NB4 (cell line): Measurements from ENCODE around the gene IAH1.

Source experiments
- DNase-seq: peaks from one replicate; pipeline ENCODE4 v3.0.0; 2010; ENCODE audit warnings: low read depth
- H3K4me3 ChIP-seq: one replicate; pipeline ENCODE4 v1.5.1; 2011; ENCODE audit warnings: mild to moderate bottlenecking, low read depth, low read length, moderate library complexity
- CTCF ChIP-seq: IDR thresholded peaks from one replicate; pipeline ENCODE4 v1.5.1; 2012; ENCODE audit warnings: low read depth, low read length
- MAX ChIP-seq: IDR thresholded peaks from 2 replicates; pipeline ENCODE4 v1.6.1; 2011; ENCODE audit warnings: low read depth, low read length
- MYC ChIP-seq: IDR thresholded peaks from 2 replicates; pipeline ENCODE4 v1.6.1; 2011; ENCODE audit warnings: low read depth, low read length
- POLR2A ChIP-seq: IDR thresholded peaks from 2 replicates; pipeline ENCODE4 v1.6.1; 2011; ENCODE audit warnings: mild to moderate bottlenecking; ENCODE audit not compliant: insufficient read length; ENCODE audit errors: extremely low read depth

IAH1 gene

GRCh38 chr2:9484533-9484932 is 10.2 kb downstream of the IAH1 start:
- no peak overlapping the region for H3K4me3 ChIP-seq
- DNase-seq, result no peak
- TF ChIP-seq CTCF, result no peak
- no peak for TF ChIP-seq MYC
- no peak for TF ChIP-seq POLR2A
- no peak for TF ChIP-seq MAX

GRCh38 chr2:9488583-9489547 is 14.5 kb downstream of the IAH1 start:
- no peak overlapping the region for H3K4me3 ChIP-seq
- TF ChIP-seq POLR2A, result no peak
- no peak for TF ChIP-seq MAX
- no peak for TF ChIP-seq CTCF
- no peak for TF ChIP-seq MYC
- DNase-seq, result no peak

DNA sequence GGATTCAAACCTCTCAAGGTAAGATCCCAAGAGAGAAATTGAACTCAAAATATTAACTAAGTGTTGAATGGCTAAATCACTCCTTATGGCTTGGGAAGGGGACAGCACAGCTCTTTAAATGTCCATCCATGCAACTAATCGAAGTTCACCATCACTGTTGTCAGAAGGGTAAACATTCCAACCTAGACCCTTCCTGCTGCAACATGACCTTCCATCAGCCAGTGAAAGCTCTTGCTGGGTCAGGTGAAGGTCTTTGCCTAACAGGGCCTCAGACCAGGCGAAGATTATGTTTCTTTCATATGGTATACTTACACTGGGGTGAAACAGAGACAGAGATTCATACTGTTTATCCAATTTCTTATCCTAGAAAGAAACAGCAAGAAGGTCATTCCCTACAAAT is 16.4 kb downstream of the IAH1 start:
- no peak for DNase-seq
- TF ChIP-seq CTCF (no peak), MYC (no peak), MAX (no peak), POLR2A (no peak)
- H3K4me3 ChIP-seq, result no peak overlapping the region

GRCh38 chr2:9492927-9493326 is 18.6 kb downstream of the IAH1 start:
- no peak for TF ChIP-seq CTCF
- TF ChIP-seq MAX, result no peak
- no peak for TF ChIP-seq MYC
- no peak for TF ChIP-seq POLR2A
- no peak overlapping the region for H3K4me3 ChIP-seq
- DNase-seq, result no peak

- H3K4me3 ChIP-seq, result no peak overlapping the region
- no peak for DNase-seq
- no peak for TF ChIP-seq MAX
- no peak for TF ChIP-seq CTCF
- TF ChIP-seq POLR2A, result no peak
- no peak for TF ChIP-seq MYC
Measured at GRCh38 chr2:9493478-9493877, 19.1 kb downstream of the IAH1 start.
